ENCODE results near the gene LRRC53.

GRCh38 chr1:74496669-74497068, 15.7 kb downstream of the LRRC53 start:
- no peak for TF ChIP-seq SP1 (IDR thresholded peaks at IDR 0.05; ENCODE audit: low read depth, low read length)
- TF ChIP-seq, protein P1, sequence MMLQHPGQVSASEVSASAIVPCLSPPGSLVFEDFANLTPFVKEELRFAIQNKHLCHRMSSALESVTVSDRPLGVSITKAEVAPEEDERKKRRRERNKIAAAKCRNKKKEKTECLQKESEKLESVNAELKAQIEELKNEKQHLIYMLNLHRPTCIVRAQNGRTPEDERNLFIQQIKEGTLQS (IDR thresholded peaks at IDR 0.05; ENCODE audit: insufficient read depth, low read depth, low read length): no peak
- TF ChIP-seq, protein P2, sequence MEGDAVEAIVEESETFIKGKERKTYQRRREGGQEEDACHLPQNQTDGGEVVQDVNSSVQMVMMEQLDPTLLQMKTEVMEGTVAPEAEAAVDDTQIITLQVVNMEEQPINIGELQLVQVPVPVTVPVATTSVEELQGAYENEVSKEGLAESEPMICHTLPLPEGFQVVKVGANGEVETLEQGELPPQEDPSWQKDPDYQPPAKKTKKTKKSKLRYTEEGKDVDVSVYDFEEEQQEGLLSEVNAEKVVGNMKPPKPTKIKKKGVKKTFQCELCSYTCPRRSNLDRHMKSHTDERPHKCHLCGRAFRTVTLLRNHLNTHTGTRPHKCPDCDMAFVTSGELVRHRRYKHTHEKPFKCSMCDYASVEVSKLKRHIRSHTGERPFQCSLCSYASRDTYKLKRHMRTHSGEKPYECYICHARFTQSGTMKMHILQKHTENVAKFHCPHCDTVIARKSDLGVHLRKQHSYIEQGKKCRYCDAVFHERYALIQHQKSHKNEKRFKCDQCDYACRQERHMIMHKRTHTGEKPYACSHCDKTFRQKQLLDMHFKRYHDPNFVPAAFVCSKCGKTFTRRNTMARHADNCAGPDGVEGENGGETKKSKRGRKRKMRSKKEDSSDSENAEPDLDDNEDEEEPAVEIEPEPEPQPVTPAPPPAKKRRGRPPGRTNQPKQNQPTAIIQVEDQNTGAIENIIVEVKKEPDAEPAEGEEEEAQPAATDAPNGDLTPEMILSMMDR (IDR thresholded peaks at IDR 0.05; ENCODE audit: control extremely low read depth in 1 of 3, insufficient read depth in 1 of 3, low read depth in 1 of 3, low read length in 3 of 3): no peak
- no peak for TF ChIP-seq POLR2A (IDR thresholded peaks at IDR 0.05; ENCODE audit: control extremely low read depth in 1 of 2, low read depth in 2 of 2, low read length in 2 of 2)
- no peak for TF ChIP-seq SRF (IDR thresholded peaks at IDR 0.05; ENCODE audit: low read depth, low read length)
- no peak for TF ChIP-seq POLR2AphosphoS5 (IDR thresholded peaks at IDR 0.05; ENCODE audit: low read depth, low read length)
- no peak for TF ChIP-seq EZH2 (IDR thresholded peaks at IDR 0.05; ENCODE audit: low read depth, low read length, severe bottlenecking)
- TF ChIP-seq JUND (IDR thresholded peaks at IDR 0.05; ENCODE audit: low read length): no peak
- no peak for TF ChIP-seq EP300 (IDR thresholded peaks at IDR 0.05; ENCODE audit: borderline replicate concordance in 1 of 2, low read depth in 2 of 2, low read length in 2 of 2)
- TF ChIP-seq TAF1 (IDR thresholded peaks at IDR 0.05; ENCODE audit: low read depth, low read length): no peak

Measured in H1 (cell line).